8988T (cell line): ENCODE results near the gene SCTR.

ENCODE experiments used
- DNase-seq: peaks from one replicate; pipeline ENCODE4 v3.0.0; 2011

SCTR gene

DNA sequence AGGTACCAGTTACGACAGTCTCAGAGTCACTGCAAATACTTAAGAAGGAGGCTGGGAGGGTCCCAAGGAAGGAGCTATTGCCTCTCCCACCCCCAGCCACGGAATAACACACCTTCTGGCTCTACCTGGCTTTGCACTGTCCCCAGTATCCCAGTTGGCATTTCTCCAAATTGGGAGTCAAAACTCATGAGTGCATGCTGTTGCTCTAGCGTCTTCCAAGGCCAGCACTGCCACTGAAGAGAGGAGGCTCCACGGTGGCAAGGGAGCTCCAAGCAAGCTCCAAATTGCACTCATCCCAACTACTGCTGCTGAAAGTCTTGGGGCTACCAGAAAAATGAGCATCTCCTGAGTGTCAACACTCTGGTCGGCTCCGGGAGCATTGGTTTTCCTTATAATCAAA lies 1.6 kb downstream of the SCTR start:
- no peak for DNase-seq

DNA sequence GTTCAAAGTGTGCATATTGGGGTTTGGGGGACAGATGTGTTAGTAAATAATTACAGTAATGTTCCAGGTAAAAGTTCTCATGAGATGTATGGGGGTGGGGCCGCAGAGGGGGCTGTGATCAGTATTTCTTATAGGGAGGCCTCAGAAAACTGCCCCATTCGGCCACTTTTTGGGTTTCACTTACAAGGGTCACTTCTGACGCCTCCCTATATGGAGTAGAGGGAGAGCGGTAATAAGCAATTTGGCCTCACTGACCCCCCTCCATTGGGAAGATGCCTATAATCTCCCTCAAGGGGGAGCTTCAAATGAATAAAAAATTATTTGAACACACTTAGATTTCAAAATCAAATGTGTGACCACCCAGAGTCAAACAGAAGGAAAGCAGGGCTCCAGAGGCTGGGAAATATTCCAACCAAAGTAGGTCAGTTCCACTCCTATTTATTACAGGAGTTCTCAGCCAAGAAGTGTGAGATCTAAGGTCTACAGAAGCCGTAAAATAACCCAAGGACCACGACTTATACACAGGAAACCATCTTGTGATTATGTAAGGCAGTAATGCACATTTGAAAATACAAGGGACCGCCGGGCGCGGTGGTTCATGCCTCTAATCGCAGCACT lies 2.7 kb downstream of the SCTR start:
- DNase-seq = no peak

GRCh38 chr2:119520696-119521432 lies 3.4 kb downstream of the SCTR start:
- DNase-seq = no peak

DNA sequence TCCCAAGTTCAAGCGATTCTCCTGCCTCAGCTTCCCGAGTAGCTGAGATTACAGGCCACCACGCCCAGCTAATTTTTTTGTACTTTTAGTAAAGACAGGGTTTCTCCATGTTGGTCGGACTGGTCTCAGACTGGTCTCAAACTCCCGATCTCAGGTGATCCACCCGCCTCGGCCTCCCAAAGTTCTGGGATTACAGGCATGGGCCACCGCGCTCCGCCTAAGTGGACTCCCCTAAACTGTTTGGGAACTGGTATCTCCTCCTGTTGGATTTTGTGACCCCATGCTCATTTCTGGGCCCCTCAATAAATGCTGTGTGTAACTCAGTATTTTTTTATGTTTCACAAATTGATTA lies 5.2 kb downstream of the SCTR start:
- no peak for DNase-seq

DNA sequence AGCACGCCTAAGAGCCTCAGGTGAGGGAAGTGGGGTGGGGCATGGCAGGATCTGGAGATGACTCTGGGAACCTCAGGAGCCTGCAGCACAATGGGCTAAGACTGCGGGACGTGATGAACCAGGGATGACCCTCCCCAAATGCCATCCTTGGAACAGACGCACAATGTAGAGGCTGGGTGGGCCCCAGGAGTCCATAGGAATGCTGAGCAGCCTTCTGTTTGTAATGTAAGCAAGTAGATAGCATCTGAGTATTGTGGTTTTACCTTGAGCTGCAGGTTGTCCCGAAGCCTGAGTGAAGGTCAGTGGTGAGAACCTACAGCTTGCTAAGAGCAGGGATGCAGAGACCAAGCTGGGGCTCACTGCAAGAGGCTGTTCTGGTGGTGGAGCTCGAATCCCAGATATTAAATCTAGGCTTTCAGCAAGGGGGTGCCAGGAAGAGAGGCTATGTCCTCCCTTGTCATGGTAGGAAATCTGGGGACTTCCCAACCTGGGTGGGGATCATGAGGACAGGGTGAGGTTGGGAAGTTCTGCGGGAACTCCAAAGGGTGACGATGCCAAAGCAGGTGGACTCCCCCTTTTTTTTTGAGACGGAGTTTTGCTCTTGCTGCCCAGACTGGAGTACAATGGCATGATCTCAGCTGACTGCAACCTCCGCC lies 5.8 kb downstream of the SCTR start:
- DNase-seq = no peak

- DNase-seq = peak; percentile 66
Measured at GRCh38 chr2:119517433-119517832, 6.8 kb downstream of the SCTR start.

DNA sequence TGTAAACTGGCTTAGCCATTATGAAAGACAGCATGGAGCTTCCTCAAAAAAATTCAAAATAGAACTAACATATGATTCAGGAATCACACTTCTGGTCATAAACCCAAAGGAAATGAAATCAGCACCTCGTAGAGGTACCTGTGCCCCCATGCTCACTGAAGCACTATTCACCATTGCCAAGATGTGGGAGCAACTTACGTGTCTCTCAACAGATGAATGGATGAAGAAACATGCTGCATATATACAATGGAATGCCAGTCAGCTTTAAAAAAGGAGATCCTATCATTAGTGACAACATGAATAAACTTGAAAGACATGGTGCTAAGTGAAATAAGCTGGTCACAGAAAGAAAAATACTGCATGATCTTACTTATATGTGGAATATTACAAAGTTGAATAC lies 8.2 kb downstream of the SCTR start:
- no peak for DNase-seq

DNA sequence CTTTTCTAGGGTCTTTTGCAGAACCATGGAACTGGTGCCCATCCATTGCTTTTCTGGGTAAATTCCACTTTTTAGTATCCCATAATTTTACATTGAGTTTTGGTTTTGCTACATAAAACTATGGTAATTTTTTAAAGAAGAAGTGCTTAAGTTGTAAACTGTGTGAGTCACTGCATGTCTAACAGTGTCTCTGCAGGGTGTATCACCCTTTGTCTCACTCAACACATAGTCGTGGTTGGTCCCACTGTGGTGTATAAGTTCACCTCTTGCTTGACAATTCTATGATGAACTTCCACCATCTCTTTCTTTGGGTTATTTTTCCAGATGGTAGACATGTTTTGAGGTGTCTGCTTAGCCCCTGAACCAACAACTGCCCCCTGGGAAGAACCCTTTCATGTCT lies 10.5 kb downstream of the SCTR start:
- DNase-seq = no peak

- no peak for DNase-seq
Measured at GRCh38 chr2:119512946-119513345, 11.3 kb downstream of the SCTR start.

DNA sequence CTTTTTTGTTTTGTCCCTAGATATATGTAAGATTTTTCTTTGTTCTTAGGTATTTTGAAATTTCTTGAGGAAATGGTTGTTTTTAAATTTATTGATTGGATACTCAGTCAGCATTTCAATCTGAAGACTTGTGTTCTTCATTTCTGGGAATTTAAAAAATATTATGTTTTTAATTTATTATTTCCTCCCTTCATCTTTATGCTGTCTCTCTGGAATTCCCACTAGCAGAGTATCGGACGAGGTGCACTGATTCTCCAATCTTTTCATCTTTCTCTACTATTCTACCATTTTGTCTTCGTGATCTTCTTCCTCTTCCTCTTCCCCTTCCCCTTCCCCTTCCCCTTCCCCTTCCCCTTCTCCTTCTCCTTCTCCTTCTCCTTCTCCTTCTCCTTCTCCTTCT lies 12.3 kb downstream of the SCTR start:
- no peak for DNase-seq

- no peak for DNase-seq
Measured at GRCh38 chr2:119508756-119509155, 15.5 kb downstream of the SCTR start.

- no peak for DNase-seq
Measured at GRCh38 chr2:119496682-119497081, 27.6 kb downstream of the SCTR start.

DNA sequence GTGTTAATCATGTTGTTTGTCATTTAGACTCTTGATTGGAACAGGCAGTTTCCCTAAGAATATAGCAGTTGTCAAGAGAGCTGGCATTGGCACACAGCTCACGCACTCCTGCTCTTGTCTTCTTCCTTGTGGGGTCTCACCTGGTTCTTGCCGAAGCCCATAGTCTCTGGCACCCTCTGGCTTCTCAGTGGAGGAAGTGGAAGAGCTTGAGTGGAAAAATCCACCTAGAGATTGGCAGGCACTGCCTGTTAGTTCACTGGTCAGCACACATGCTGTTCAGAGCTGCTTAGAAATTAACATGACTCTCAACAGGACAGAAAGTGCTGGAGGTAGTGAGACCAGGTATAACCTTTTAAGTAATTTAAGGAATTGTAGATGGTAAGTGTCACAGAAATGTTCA lies 28.3 kb downstream of the SCTR start:
- DNase-seq = no peak

- DNase-seq = no peak
Measured at GRCh38 chr2:119494163-119494790, 30.0 kb downstream of the SCTR start.

DNA sequence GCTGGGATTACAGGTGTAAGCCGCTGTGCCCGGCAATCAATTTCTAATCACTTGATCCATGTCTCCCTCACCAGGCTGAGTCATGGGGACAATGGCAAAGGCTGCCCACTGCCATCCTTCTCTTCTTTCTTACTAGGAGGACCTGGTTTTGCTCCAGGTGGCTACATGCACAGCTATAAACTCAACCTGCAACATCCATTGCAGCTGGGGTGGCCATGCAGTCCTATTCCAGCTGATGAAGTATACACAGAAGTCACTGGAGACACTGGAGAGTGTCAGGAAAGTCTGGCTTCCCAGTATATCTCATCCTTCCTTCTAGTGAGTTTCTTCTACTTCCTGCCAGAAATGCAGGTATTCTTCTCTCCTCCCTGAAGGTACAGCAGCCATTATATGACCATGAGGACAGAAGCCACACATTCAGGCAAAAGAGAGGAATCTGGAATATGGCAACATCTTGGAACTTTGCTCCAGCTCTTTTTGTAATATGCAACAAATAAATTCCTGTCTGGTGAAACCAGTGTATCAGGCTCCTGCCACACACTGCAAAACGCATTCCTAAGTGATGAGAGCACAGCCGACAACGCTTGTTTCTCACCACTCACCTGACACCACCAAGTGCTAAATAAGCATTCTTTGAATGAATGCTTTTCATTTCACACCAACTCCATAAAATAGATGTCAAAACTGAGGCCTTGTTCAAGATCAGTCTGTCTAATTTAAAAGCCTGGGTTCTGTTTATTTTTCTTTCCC lies 32.3 kb downstream of the SCTR start:
- DNase-seq = peak; percentile 71

DNA sequence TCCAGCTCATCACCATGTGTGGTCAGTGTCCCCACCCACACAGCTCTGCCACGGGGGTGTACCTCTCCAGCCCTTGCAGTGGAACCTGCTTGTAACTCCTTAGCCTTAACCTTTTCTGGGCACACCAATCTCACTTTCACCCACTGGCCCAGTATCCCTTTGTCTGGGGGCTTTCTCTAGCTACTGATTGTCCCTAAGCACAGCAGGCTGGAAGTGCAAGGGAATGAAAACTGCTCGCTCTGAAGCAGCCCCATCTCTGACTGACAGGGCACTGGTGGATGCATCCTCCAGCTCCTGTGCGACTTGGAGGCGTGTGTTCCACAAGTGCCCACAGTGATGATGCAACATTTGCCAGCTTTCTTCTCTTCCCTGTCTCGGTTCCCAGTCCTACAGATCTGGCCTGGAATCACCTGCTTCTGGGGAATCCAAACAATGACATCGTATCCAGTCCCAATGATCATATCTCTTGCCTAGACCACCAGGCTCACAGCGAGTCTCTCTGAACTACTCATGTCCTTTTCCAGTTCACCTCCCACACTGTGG lies 33.6 kb downstream of the SCTR start:
- DNase-seq = no peak

DNA sequence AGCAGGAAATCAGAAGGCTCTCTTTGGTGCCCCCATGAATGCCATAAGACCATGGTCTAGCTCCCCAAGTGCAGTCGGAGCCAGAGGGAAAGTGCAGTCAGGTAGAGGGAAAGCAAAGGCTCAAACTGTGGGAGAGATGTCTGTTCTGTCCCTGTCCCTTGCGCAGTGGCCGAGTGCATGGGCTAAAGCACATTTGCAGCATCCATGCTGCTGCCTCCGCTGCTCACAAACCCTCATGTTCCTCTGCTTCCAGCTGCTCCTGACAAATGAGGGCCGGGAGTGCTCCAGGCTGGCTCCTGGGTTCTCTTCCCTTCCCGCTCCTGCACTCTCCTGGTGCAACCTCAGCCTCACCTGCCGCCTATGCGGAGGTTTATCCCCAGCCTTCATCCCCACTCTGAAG lies 34.2 kb downstream of the SCTR start:
- DNase-seq = no peak

- DNase-seq = no peak
Measured at GRCh38 chr2:119489232-119489952, 34.9 kb downstream of the SCTR start.

GRCh38 chr2:119488245-119489214 lies 35.8 kb downstream of the SCTR start:
- DNase-seq = no peak

DNA sequence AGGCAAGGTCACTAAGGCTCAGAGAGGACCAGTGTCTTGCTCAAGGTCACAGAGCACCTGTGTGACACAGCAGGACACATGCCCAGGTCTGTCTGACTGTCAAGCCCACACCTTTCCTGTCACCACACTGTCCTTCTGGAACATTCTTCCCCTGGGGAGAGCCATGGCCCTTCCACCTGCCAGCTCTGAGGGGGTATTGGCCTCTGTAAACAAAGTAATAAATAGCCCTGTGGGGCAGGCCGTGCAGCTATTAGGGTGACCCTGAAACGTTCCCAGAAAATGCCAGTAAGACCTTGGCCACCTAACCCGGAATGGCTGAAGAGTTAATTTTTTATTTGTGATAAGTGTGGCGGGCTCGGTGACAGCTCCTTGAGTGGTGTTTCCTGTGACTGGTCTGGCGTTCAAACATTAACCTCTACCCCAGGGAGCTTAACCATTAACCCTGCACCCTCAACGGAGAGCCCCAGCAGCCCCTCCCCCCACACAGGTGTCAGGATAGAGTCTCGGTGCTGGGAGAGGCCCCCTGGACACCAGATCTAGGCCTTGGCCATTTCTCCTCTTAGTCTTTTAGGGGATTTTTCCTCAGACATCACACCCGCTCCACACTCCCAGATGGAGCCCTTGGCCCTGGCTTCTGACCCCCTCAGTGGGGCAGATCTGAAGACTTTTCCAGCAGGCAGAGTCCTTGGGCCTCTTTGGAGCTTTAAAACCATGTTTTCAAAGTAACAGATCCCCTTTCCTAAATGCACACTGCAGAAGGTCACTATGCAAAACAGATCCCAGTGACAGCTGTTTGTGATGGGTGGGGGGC lies 36.6 kb downstream of the SCTR start:
- DNase-seq = no peak
